GM13976 (cell line): Measurements from ENCODE around the gene RPS24.

Experiments
- DNase-seq: peaks from one replicate; pipeline ENCODE4 v3.0.0; 2012; ENCODE audit warnings: low spot score
- CTCF ChIP-seq: IDR thresholded peaks from 2 replicates; pipeline ENCODE4 v1.5.1; 2012; ENCODE audit warnings: borderline replicate concordance, mild to moderate bottlenecking; ENCODE audit not compliant: insufficient read depth; ENCODE audit errors: extremely low read depth, missing control alignments, control extremely low read depth
- in situ Hi-C: fragments of 300-500 bp; cut with MboI; formaldehyde crosslinking; loops from one replicate; pipeline ENCODE4 v1.12.0; 2022; ENCODE audit warnings: low sequenced_read_pairs, mixed read lengths, inconsistent platforms; ENCODE audit not compliant: unreplicated experiment

Gene RPS24

GRCh38 chr10:78047314-78047891 lies 13.7 kb downstream of the RPS24 start:
- peak; percentile 70 for DNase-seq
- TF ChIP-seq CTCF: peak; percentile 76
- in situ Hi-C loops: loop anchor here (10.0 kb wide), 1 partner anchor 1147 kb away; no protein-coding TSS in a partner anchor

- no peak for TF ChIP-seq CTCF
- DNase-seq: no peak
- in situ Hi-C loops: loop anchor here (10.0 kb wide), 1 partner anchor 1145 kb away; no protein-coding TSS in a partner anchor
These were observed 16.2 kb downstream of the RPS24 start for GRCh38 chr10:78049851-78050250.

- no peak for TF ChIP-seq CTCF
- no peak for DNase-seq
- in situ Hi-C loops: no loop called here
These were observed 19.7 kb downstream of the RPS24 start for GRCh38 chr10:78053211-78053868.

GRCh38 chr10:78058562-78058961 lies 24.9 kb downstream of the RPS24 start:
- in situ Hi-C loops: no loop called here
- DNase-seq: no peak
- TF ChIP-seq CTCF: no peak

GRCh38 chr10:78059906-78060702 lies 26.4 kb downstream of the RPS24 start:
- in situ Hi-C loops: no loop called here
- no peak for DNase-seq
- no peak for TF ChIP-seq CTCF

GRCh38 chr10:78062296-78062695 lies 28.6 kb downstream of the RPS24 start:
- no peak for TF ChIP-seq CTCF
- no peak for DNase-seq
- in situ Hi-C loops: no loop called here
